H9 (cell line): ENCODE results near the gene KCNAB3. TPM values are rescaled to one million over a fixed set of nuclear protein-coding genes. Genes with fewer than 3 reads are reported as not detected.

Experiments
- DNase-seq: peaks from one replicate; pipeline ENCODE4 v3.0.0-alpha.2; 2017
- H2AFZ ChIP-seq: one replicate; pipeline ENCODE4 v1.6.1; 2013; ENCODE audit warnings: mild to moderate bottlenecking, low read length, control low read depth, moderate library complexity
- H2AK5ac ChIP-seq: 2 replicates; pipeline ENCODE4 v1.6.1; 2013; ENCODE audit warnings: low read length, control low read depth, mixed read lengths; ENCODE audit not compliant: insufficient read length
- H2BK120ac ChIP-seq: one replicate; pipeline ENCODE4 v1.6.1; 2013; ENCODE audit warnings: low read depth, mild to moderate bottlenecking, low read length, control low read depth, inconsistent platforms; ENCODE audit not compliant: poor library complexity, severe bottlenecking
- H2BK12ac ChIP-seq: 2 replicates; pipeline ENCODE4 v1.6.1; 2013; ENCODE audit warnings: low read length, control low read depth, mixed read lengths, low read depth; ENCODE audit not compliant: insufficient read length
- H2BK15ac ChIP-seq: 2 replicates; pipeline ENCODE4 v1.6.1; 2013; ENCODE audit warnings: low read depth, low read length, control low read depth
- H2BK20ac ChIP-seq: one replicate; pipeline ENCODE4 v1.6.1; 2013; ENCODE audit warnings: low read depth, mild to moderate bottlenecking, low read length, control low read depth, inconsistent platforms; ENCODE audit not compliant: poor library complexity, severe bottlenecking
- H2BK5ac ChIP-seq: 2 replicates; pipeline ENCODE4 v1.6.1; 2013; ENCODE audit warnings: low read length, control low read depth, mixed read lengths; ENCODE audit not compliant: insufficient read length
- H3K14ac ChIP-seq: 2 replicates; pipeline ENCODE4 v1.6.1; 2013; ENCODE audit warnings: low read length, control low read depth; ENCODE audit not compliant: insufficient read depth
- H3K18ac ChIP-seq: 2 replicates; pipeline ENCODE4 v1.6.1; 2013; ENCODE audit warnings: low read depth, mild to moderate bottlenecking, mixed read lengths, low read length, control low read depth; ENCODE audit not compliant: insufficient read length
- H3K23ac ChIP-seq: 2 replicates; pipeline ENCODE4 v1.6.1; 2013; ENCODE audit warnings: low read length, control low read depth, mixed read lengths, low read depth; ENCODE audit not compliant: insufficient read length
- H3K23me2 ChIP-seq: 2 replicates; pipeline ENCODE4 v1.6.1; 2013; ENCODE audit warnings: low read depth, mild to moderate bottlenecking, mixed read lengths, low read length, control low read depth; ENCODE audit not compliant: insufficient read length, poor library complexity, severe bottlenecking
- H3K27ac ChIP-seq: 2 replicates; pipeline ENCODE4 v1.5.1; 2013; ENCODE audit warnings: low read length, control low read depth, mixed read lengths, low read depth; ENCODE audit not compliant: insufficient read length
- H3K27me3 ChIP-seq: 2 replicates; pipeline ENCODE4 v1.6.1; 2013; ENCODE audit warnings: low read length, control low read depth, inconsistent platforms; ENCODE audit not compliant: insufficient read depth
- H3K4ac ChIP-seq: 2 replicates; pipeline ENCODE4 v1.6.1; 2013; ENCODE audit warnings: low read depth, mild to moderate bottlenecking, control low read depth, inconsistent platforms, low read length, moderate library complexity
- H3K4me1 ChIP-seq: 2 replicates; pipeline ENCODE4 v1.6.1; 2013; ENCODE audit warnings: low read length, control low read depth, inconsistent platforms; ENCODE audit not compliant: insufficient read depth
- H3K4me2 ChIP-seq: 2 replicates; pipeline ENCODE4 v1.6.1; 2013; ENCODE audit warnings: low read length, control low read depth, mixed read lengths; ENCODE audit not compliant: insufficient read length, insufficient read depth
- H3K56ac ChIP-seq: 2 replicates; pipeline ENCODE4 v1.6.1; 2013; ENCODE audit warnings: low read depth, mild to moderate bottlenecking, mixed read lengths, low read length, control low read depth; ENCODE audit not compliant: insufficient read length
- H3K79me1 ChIP-seq: 2 replicates; pipeline ENCODE4 v1.6.1; 2013; ENCODE audit warnings: low read depth, mild to moderate bottlenecking, moderate library complexity, low read length, control low read depth, inconsistent platforms; ENCODE audit not compliant: insufficient read depth, poor library complexity, severe bottlenecking
- H3K79me2 ChIP-seq: 2 replicates; pipeline ENCODE4 v1.6.1; 2013; ENCODE audit warnings: low read length, control low read depth, inconsistent platforms; ENCODE audit not compliant: insufficient read depth
- H3K9ac ChIP-seq: 2 replicates; pipeline ENCODE4 v1.6.1; 2013; ENCODE audit warnings: low read length, control low read depth, mixed read lengths; ENCODE audit not compliant: insufficient read length; ENCODE audit errors: extremely low read depth
- H3K9me3 ChIP-seq: one replicate; pipeline ENCODE4 v1.6.1; 2013; ENCODE audit warnings: low read depth, low read length, inconsistent platforms; ENCODE audit not compliant: control insufficient read depth
- H3T11ph ChIP-seq: one replicate; pipeline ENCODE4 v1.6.1; 2013; ENCODE audit warnings: mild to moderate bottlenecking, low read length, control low read depth, inconsistent platforms
- H4K20me1 ChIP-seq: one replicate; pipeline ENCODE4 v1.6.1; 2013; ENCODE audit not compliant: control insufficient read depth, insufficient read length, insufficient read depth
- H4K5ac ChIP-seq: 2 replicates; pipeline ENCODE4 v1.6.1; 2013; ENCODE audit warnings: low read depth, mild to moderate bottlenecking, mixed read lengths, low read length, control low read depth; ENCODE audit not compliant: insufficient read length
- H4K8ac ChIP-seq: replicated peaks from 2 replicates; pipeline ENCODE4 v1.6.1; 2013; ENCODE audit warnings: low read length, control low read depth, mixed read lengths, low read depth; ENCODE audit not compliant: insufficient read length
- H4K91ac ChIP-seq: 2 replicates; pipeline ENCODE4 v1.6.1; 2013; ENCODE audit warnings: low read depth, mild to moderate bottlenecking, moderate library complexity, mixed read lengths, low read length, control low read depth; ENCODE audit not compliant: insufficient read length
- H3K27ac Mint-ChIP-seq, 3 experiments: 2 replicates in 2 of 3; 3 replicates in 1 of 3; pipeline ENCODE4 v1.8.0; 2020 to 2021; ENCODE audit warnings: mixed read lengths in 3 of 3, mild to moderate bottlenecking in 1 of 3, moderate library complexity in 1 of 3
- H3K27me3 Mint-ChIP-seq: 2 replicates; pipeline ENCODE4 v1.8.0; 2021; ENCODE audit warnings: low read depth, mild to moderate bottlenecking, moderate library complexity, mixed read lengths
- H3K36me3 Mint-ChIP-seq, 3 experiments: 2 replicates in 2 of 3; 3 replicates in 1 of 3; pipeline ENCODE4 v1.8.0; 2020 to 2021; ENCODE audit warnings: low read depth in 3 of 3, mixed read lengths in 3 of 3; ENCODE audit not compliant: insufficient read depth in 1 of 3
- H3K4me1 Mint-ChIP-seq, 2 experiments: 2 replicates each; pipeline ENCODE4 v1.8.0; 2020; ENCODE audit warnings: mixed read lengths in 2 of 2
- H3K4me3 Mint-ChIP-seq, 2 experiments: 2 replicates in 1 of 2; 3 replicates in 1 of 2; pipeline ENCODE4 v1.8.0; 2020 to 2021; ENCODE audit warnings: mild to moderate bottlenecking in 2 of 2, mixed read lengths in 2 of 2, moderate library complexity in 1 of 2
- H3K9me3 Mint-ChIP-seq, 2 experiments: 2 replicates in 1 of 2; 3 replicates in 1 of 2; pipeline ENCODE4 v1.8.0; 2020; ENCODE audit warnings: mild to moderate bottlenecking in 2 of 2, mixed read lengths in 2 of 2, moderate library complexity in 1 of 2
- WGBS: extraction: QIAGEN DNeasy Blood & Tissue Kit; methylation state at CpG from one replicate; pipeline ENCODE4 v1.1.7; 2013; ENCODE audit warnings: missing lambda C conversion rate, low lambda C conversion rate, mixed read lengths; ENCODE audit not compliant: insufficient read length; ENCODE audit errors: extremely low coverage; 5-methylcytosine and 5-hydroxymethylcytosine counted together
- total RNA-seq: library from RNA; stranded (reverse); gene quantifications from 2 replicates; pipeline ENCODE4 v1.2.1, GENCODE V29; 2021
- TF ChIP-seq, protein P1 (sequence below): fragments of 200-600 bp; sonication (generic); conservative IDR thresholded peaks from 3 replicates; pipeline ENCODE4 v1.8.0; 2021; ENCODE audit warnings: antibody characterized with exemption, mild to moderate bottlenecking

KCNAB3 gene
- total RNA-seq, 1 experiment from 2014 or later, result 6.4 TPM

DNA sequence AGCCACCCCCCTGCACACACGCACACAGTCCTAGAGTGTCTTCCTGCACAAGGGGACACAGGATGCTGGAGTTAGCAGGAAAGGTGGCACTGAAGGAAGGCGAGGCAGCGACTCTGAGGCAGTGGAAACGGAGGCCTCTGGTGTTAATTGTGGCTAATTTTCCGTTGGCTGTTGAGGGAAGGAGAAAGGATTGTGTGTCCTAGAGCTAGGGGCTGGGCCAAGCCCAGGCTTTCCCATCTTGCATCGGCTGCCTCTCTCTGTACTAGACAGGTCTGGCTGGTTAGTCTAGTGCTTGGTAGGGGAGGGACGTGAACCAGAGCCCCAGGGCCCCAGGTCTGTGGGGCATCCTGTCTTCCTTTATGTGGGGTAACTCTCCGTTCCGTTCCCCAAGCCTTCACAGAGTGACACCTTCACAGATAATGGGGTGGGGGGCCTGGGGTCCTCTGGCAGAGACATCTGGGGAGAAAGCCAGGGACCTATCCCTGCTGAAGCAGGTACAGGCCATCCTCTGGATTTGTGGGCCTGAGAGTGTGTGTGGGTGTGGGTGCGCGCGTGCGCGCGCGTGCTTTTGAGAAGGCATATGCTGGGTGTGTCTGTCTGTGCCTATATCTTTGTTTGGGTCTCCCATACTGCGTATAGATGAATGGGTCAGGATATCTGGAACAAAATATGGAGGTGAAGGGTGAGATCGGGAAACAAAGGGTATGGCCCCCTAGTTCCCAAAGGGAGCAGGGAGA, 41.3 kb downstream of the KCNAB3 start, which contains the start of gene CHD3:
CHD3 (plus strand) TSS at position 606 of the 737 bp plus-strand sequence. CDS start 212 bp downstream, outside the sequence.
- no peaks in the 10 kb centered on the region for H3K79me1 ChIP-seq
- H2BK15ac ChIP-seq, result no peak within 1 kb of the TSS
- H3K36me3 Mint-ChIP-seq, result peaks cover 0 to 15% (median 0%) of the 10 kb centered on the region in 3 experiments; a peak in 3 of 7 replicates
- DNase-seq, result peak; percentile 44
- no peaks in the 10 kb centered on the region for H3K9me3 Mint-ChIP-seq
- H3K27ac ChIP-seq, result no peak within 1 kb of the TSS
- H4K5ac ChIP-seq, result no peak within 1 kb of the TSS
- no peak within 1 kb of the TSS for H4K8ac ChIP-seq
- TF ChIP-seq, protein P1, sequence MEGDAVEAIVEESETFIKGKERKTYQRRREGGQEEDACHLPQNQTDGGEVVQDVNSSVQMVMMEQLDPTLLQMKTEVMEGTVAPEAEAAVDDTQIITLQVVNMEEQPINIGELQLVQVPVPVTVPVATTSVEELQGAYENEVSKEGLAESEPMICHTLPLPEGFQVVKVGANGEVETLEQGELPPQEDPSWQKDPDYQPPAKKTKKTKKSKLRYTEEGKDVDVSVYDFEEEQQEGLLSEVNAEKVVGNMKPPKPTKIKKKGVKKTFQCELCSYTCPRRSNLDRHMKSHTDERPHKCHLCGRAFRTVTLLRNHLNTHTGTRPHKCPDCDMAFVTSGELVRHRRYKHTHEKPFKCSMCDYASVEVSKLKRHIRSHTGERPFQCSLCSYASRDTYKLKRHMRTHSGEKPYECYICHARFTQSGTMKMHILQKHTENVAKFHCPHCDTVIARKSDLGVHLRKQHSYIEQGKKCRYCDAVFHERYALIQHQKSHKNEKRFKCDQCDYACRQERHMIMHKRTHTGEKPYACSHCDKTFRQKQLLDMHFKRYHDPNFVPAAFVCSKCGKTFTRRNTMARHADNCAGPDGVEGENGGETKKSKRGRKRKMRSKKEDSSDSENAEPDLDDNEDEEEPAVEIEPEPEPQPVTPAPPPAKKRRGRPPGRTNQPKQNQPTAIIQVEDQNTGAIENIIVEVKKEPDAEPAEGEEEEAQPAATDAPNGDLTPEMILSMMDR, result no peak
- H3K56ac ChIP-seq, result no peak within 1 kb of the TSS
- H2AFZ ChIP-seq, result no peak within 1 kb of the TSS
- peaks cover 28% of the 10 kb centered on the region for H3K23me2 ChIP-seq
- H3K9me3 ChIP-seq, result no peaks in the 10 kb centered on the region
- no peak within 1 kb of the TSS for H3K27ac Mint-ChIP-seq
- H2BK20ac ChIP-seq, result no peak within 1 kb of the TSS
- H4K20me1 ChIP-seq, result no peaks in the 10 kb centered on the region
- H3K79me2 ChIP-seq, result no peaks in the 10 kb centered on the region
- no peaks in the 10 kb centered on the region; the same call in none of the 2 replicates for H3K27me3 Mint-ChIP-seq
- H4K91ac ChIP-seq, result no peak within 1 kb of the TSS
- no peak within 1 kb of the TSS for H2BK5ac ChIP-seq
- no peak within 1 kb of the TSS for H3K23ac ChIP-seq
- H3K27me3 ChIP-seq, result no peaks in the 10 kb centered on the region; the same call in 1 of the 2 replicates
- no peak within 1 kb of the TSS; a peak in 1 of 5 replicates for H3K4me3 Mint-ChIP-seq
- H3K4me1 Mint-ChIP-seq, result peaks cover 3 to 4% of the 10 kb centered on the region in 2 experiments
- peak within 1 kb of the TSS; percentile 12 for H3K9ac ChIP-seq
- H3K18ac ChIP-seq, result no peak within 1 kb of the TSS
- H2BK120ac ChIP-seq, result no peak within 1 kb of the TSS
- no CpG with 5 or more reads among the region's 18 CpGs for WGBS
- no peaks in the 10 kb centered on the region for H3K4me1 ChIP-seq
- H3K4ac ChIP-seq, result no peak within 1 kb of the TSS
- no peak within 1 kb of the TSS for H2BK12ac ChIP-seq
- no peak within 1 kb of the TSS for H3T11ph ChIP-seq
- peak within 1 kb of the TSS; percentile 64 for H3K14ac ChIP-seq
- no peak within 1 kb of the TSS for H2AK5ac ChIP-seq
- peak within 1 kb of the TSS; percentile 82 for H3K4me2 ChIP-seq
